Measurements from ENCODE around the gene GNAI1. TPM values are rescaled to one million over a fixed set of nuclear protein-coding genes. Genes with fewer than 3 reads are reported as not detected.

Gene GNAI1
- total RNA-seq, 1 donor from 2014 or later = 6.4 TPM

DNA sequence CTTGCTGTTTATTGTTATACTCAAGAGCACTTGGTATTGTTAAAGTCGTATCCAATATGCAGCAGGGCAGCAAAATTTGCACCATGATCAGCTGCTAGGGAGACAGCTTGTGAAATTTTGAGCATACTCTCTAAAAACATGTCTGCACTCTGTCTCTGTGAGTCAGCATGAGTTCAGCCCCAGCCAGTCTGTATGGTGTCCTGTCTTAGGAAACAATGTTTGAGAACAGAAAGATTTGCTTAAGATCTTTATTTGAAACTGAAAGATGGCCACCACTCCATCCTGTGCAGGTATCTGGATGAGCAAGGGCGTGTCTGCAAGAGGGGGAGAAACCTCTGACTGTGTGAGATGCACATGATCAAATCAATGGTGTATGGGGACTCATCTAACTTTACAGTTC is 97.1 kb downstream of the GNAI1 start:
- Mint-ChIP-seq H3K36me3 (ENCODE audit: low read depth) (no peaks in the 10 kb centered on the region), H3K4me3 (ENCODE audit: low read depth) (no peak overlapping the region), H3K9me3 (no peaks in the 10 kb centered on the region), H3K27ac (no peak overlapping the region), H3K27me3 (ENCODE audit: low read depth) (no peaks in the 10 kb centered on the region), H3K4me1 (ENCODE audit: low read depth) (no peaks in the 10 kb centered on the region)
- no peak for DNase-seq (ENCODE audit: low spot score)
- intact Hi-C loops (cut with micrococcal nuclease) = no loop called here

GRCh38 chr7:80232979-80233724 is 98.5 kb downstream of the GNAI1 start:
- no peak for DNase-seq (ENCODE audit: low spot score)
- H3K9me3 Mint-ChIP-seq = no peaks in the 10 kb centered on the region
- H3K27me3 Mint-ChIP-seq (ENCODE audit: low read depth) = no peaks in the 10 kb centered on the region
- intact Hi-C loops (cut with micrococcal nuclease) = no loop called here
- no peaks in the 10 kb centered on the region for H3K4me1 Mint-ChIP-seq (ENCODE audit: low read depth)
- H3K36me3 Mint-ChIP-seq (ENCODE audit: low read depth) = no peaks in the 10 kb centered on the region
- no peak overlapping the region for H3K27ac Mint-ChIP-seq
- no peak overlapping the region for H3K4me3 Mint-ChIP-seq (ENCODE audit: low read depth)

- no peak overlapping the region for H3K27ac Mint-ChIP-seq
- no peak for DNase-seq (ENCODE audit: low spot score)
- H3K27me3 Mint-ChIP-seq (ENCODE audit: low read depth) = no peaks in the 10 kb centered on the region
- intact Hi-C loops (cut with micrococcal nuclease) = no loop called here
- no peaks in the 10 kb centered on the region for H3K36me3 Mint-ChIP-seq (ENCODE audit: low read depth)
- H3K4me1 Mint-ChIP-seq (ENCODE audit: low read depth) = no peaks in the 10 kb centered on the region
- H3K9me3 Mint-ChIP-seq = no peaks in the 10 kb centered on the region
- no peak overlapping the region for H3K4me3 Mint-ChIP-seq (ENCODE audit: low read depth)
These were observed 100.7 kb downstream of the GNAI1 start for GRCh38 chr7:80235334-80235733.

- Mint-ChIP-seq H3K4me3 (ENCODE audit: low read depth) (no peak overlapping the region), H3K36me3 (ENCODE audit: low read depth) (no peaks in the 10 kb centered on the region), H3K27me3 (ENCODE audit: low read depth) (no peaks in the 10 kb centered on the region), H3K9me3 (no peaks in the 10 kb centered on the region), H3K27ac (no peak overlapping the region), H3K4me1 (ENCODE audit: low read depth) (no peaks in the 10 kb centered on the region)
- DNase-seq (ENCODE audit: low spot score) = no peak
- intact Hi-C loops (cut with micrococcal nuclease) = no loop called here
These were observed 102.0 kb downstream of the GNAI1 start for GRCh38 chr7:80236681-80237080.

GRCh38 chr7:80240265-80241025 is 105.8 kb downstream of the GNAI1 start:
- Mint-ChIP-seq H3K9me3 (no peaks in the 10 kb centered on the region), H3K36me3 (ENCODE audit: low read depth) (no peaks in the 10 kb centered on the region), H3K27ac (no peak overlapping the region), H3K4me1 (ENCODE audit: low read depth) (no peaks in the 10 kb centered on the region), H3K4me3 (ENCODE audit: low read depth) (no peak overlapping the region), H3K27me3 (ENCODE audit: low read depth) (peaks cover 4% of the 10 kb centered on the region)
- no peak for DNase-seq (ENCODE audit: low spot score)
- intact Hi-C loops (cut with micrococcal nuclease) = no loop called here

- H3K4me3 Mint-ChIP-seq (ENCODE audit: low read depth) = no peak overlapping the region
- no peaks in the 10 kb centered on the region for H3K9me3 Mint-ChIP-seq
- intact Hi-C loops (cut with micrococcal nuclease) = no loop called here
- H3K36me3 Mint-ChIP-seq (ENCODE audit: low read depth) = no peaks in the 10 kb centered on the region
- H3K27me3 Mint-ChIP-seq (ENCODE audit: low read depth) = peaks cover 4% of the 10 kb centered on the region
- DNase-seq (ENCODE audit: low spot score) = no peak
- no peaks in the 10 kb centered on the region for H3K4me1 Mint-ChIP-seq (ENCODE audit: low read depth)
- H3K27ac Mint-ChIP-seq = no peak overlapping the region
These were observed 107.0 kb downstream of the GNAI1 start for GRCh38 chr7:80241671-80242070.

DNA sequence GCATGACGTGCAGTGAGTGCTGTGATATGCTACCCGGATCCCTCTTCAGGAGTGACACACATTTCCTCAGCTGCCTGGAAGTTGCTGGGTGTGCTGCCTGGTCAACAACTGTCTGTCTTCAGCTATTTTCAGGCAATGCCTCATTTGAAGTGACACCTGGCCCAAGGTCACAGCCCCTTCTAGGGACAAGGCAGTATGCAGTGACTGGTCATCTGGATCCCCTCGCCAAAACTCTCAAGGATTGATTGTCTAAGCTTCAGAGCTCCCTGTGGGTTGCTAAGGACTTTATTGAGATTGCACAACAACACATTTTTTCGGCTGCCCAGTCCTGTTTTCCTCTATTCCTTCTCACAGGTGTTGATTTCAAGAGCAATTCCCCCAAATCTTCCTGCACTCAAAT is 108.8 kb downstream of the GNAI1 start:
- Mint-ChIP-seq H3K36me3 (ENCODE audit: low read depth) (no peaks in the 10 kb centered on the region), H3K27me3 (ENCODE audit: low read depth) (peaks cover 4% of the 10 kb centered on the region), H3K27ac (no peak overlapping the region), H3K9me3 (no peaks in the 10 kb centered on the region), H3K4me1 (ENCODE audit: low read depth) (no peaks in the 10 kb centered on the region), H3K4me3 (ENCODE audit: low read depth) (no peak overlapping the region)
- intact Hi-C loops (cut with micrococcal nuclease) = no loop called here
- DNase-seq (ENCODE audit: low spot score) = no peak

- Mint-ChIP-seq H3K4me3 (ENCODE audit: low read depth) (no peak overlapping the region), H3K9me3 (no peaks in the 10 kb centered on the region)
These were observed 109.7 kb downstream of the GNAI1 start for GRCh38 chr7:80244206-80244916.

GRCh38 chr7:80247144-80247543 is 112.5 kb downstream of the GNAI1 start:
- Mint-ChIP-seq H3K36me3 (ENCODE audit: low read depth) (no peaks in the 10 kb centered on the region), H3K27ac (no peak overlapping the region), H3K4me1 (ENCODE audit: low read depth) (peaks cover 9% of the 10 kb centered on the region), H3K9me3 (no peaks in the 10 kb centered on the region), H3K4me3 (ENCODE audit: low read depth) (no peak overlapping the region), H3K27me3 (ENCODE audit: low read depth) (peaks cover 8% of the 10 kb centered on the region)
- intact Hi-C loops (cut with micrococcal nuclease) = no loop called here
- no peak for DNase-seq (ENCODE audit: low spot score)

More at GRCh38 chr7:80244206-80244916, 109.7 kb downstream of the GNAI1 start:
- no peaks in the 10 kb centered on the region for H3K36me3 Mint-ChIP-seq (ENCODE audit: low read depth)
- H3K27ac Mint-ChIP-seq = no peak overlapping the region
- peaks cover 4% of the 10 kb centered on the region for H3K27me3 Mint-ChIP-seq (ENCODE audit: low read depth)
- peaks cover 1% of the 10 kb centered on the region for H3K4me1 Mint-ChIP-seq (ENCODE audit: low read depth)
- intact Hi-C loops (cut with micrococcal nuclease) = no loop called here
- no peak for DNase-seq (ENCODE audit: low spot score)

DNA sequence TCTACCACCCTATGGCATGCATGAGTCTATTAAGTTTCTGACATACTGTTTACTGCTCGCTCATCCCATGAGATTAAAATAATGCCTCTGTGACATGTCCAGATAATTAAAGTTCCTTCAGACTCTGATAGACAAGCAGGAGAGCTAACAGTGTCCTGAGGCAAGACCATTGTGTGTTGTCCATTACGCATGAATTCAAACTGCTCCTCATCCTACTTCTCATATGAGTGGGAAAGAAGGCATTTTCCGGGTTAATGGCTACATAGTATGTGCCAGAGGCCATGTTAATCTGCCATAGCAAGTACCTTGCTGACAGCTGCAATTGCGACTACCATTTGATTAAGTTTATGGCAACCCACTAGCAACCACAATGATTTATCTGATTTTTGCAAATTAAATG is 113.3 kb downstream of the GNAI1 start:
- Mint-ChIP-seq H3K9me3 (no peaks in the 10 kb centered on the region), H3K36me3 (ENCODE audit: low read depth) (no peaks in the 10 kb centered on the region), H3K4me3 (ENCODE audit: low read depth) (no peak overlapping the region), H3K4me1 (ENCODE audit: low read depth) (peaks cover 9% of the 10 kb centered on the region), H3K27me3 (ENCODE audit: low read depth) (peaks cover 9% of the 10 kb centered on the region), H3K27ac (no peak overlapping the region)
- no peak for DNase-seq (ENCODE audit: low spot score)
- intact Hi-C loops (cut with micrococcal nuclease) = no loop called here

DNA sequence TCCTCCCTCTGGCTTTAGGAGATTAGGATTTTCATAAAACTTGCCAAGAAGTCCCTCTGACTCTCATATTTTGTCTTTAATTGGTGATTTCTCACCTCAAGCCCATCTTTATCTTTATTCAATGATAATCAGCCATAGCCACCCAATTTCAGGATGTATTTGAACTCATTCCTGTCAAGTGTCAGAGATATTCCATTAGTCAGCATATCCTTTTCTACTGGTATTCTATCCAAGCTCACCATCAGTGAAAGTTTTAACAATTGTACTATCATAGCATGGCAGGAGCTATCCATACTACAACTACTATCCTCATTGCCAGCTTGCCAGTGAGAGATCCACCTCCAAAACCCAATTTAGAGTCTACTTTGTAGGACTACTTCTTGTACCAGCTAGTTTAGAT is 114.6 kb downstream of the GNAI1 start:
- Mint-ChIP-seq H3K36me3 (ENCODE audit: low read depth) (no peaks in the 10 kb centered on the region), H3K27ac (no peak overlapping the region), H3K4me3 (ENCODE audit: low read depth) (no peak overlapping the region), H3K4me1 (ENCODE audit: low read depth) (peaks cover 9% of the 10 kb centered on the region), H3K9me3 (no peaks in the 10 kb centered on the region), H3K27me3 (ENCODE audit: low read depth) (peaks cover 14% of the 10 kb centered on the region)
- intact Hi-C loops (cut with micrococcal nuclease) = no loop called here
- no peak for DNase-seq (ENCODE audit: low spot score)

DNA sequence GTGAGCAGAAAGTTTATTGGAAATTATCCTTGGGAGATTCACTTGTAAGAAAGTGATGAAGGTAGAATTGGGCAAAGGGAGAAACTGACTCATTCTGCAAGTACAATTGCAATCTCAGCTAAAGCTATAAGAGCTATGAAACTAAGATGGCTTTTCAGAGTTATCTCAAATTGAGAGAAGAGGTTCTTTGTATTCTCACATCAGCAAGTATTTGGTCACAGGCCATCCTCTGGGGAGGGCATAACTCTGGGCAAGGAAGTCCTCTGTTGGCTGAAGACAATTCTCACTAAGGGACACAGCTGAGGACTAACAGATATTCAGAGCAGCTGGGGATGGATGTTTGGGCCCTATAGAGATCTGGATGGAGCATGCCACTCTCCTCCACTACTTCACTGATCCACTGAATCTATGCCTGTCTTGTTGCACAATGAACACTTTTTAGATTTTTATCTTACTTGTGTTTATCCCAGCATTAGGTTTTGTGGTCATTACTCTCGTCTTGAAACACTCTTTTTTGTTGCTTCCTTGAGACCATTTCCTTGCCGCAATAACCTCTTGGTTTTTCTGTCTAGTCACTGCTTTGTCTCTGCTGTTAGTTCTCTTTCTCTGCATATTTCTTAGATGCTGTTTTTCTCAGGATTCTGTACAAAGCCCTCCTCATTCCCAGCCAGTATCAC is 115.1 kb downstream of the GNAI1 start:
- H3K9me3 Mint-ChIP-seq = no peaks in the 10 kb centered on the region
- DNase-seq (ENCODE audit: low spot score) = no peak
- peaks cover 12% of the 10 kb centered on the region for H3K27me3 Mint-ChIP-seq (ENCODE audit: low read depth)
- H3K4me1 Mint-ChIP-seq (ENCODE audit: low read depth) = peaks cover 9% of the 10 kb centered on the region
- no peak overlapping the region for H3K27ac Mint-ChIP-seq
- H3K36me3 Mint-ChIP-seq (ENCODE audit: low read depth) = no peaks in the 10 kb centered on the region
- intact Hi-C loops (cut with micrococcal nuclease) = no loop called here
- no peak overlapping the region for H3K4me3 Mint-ChIP-seq (ENCODE audit: low read depth)

All from activated T-helper 2 cell treated with anti-CD3 and anti-CD28 coated beads, Interferon-gamma antibody, Interleukin-2, Interleukin-4, amounts not matched to agents 10 μg/mL and 5 μg/mL and 100 μg/mL, durations not matched to agents 14 hours and 24 hours and 36 hours (primary cell).